NCI-H1105 treated with DMSO at 0.1 percent for 48 hours (cell line): Measurements from ENCODE around the gene DISP3.

Source experiments
- DNase-seq: peaks from one replicate; lab custom pipeline; 2025; lab: John Stamatoyannopoulos, UW

DISP3 gene

GRCh38 chr1:11486231-11487009 is 7.5 kb downstream of the DISP3 start:
- no peak for DNase-seq

- DNase-seq: no peak
Observed at GRCh38 chr1:11487196-11487751, 8.3 kb downstream of the DISP3 start.

GRCh38 chr1:11488201-11488770 is 9.3 kb downstream of the DISP3 start:
- DNase-seq: no peak

GRCh38 chr1:11488966-11489625 is 10.1 kb downstream of the DISP3 start:
- DNase-seq: no peak

GRCh38 chr1:11492235-11492634 is 13.3 kb downstream of the DISP3 start:
- no peak for DNase-seq

- DNase-seq: no peak
Observed at GRCh38 chr1:11493972-11494655, 15.2 kb downstream of the DISP3 start.

- DNase-seq: no peak
Observed at GRCh38 chr1:11494771-11495170, 15.8 kb downstream of the DISP3 start.

GRCh38 chr1:11495579-11495978 is 16.6 kb downstream of the DISP3 start:
- no peak for DNase-seq

GRCh38 chr1:11496551-11497080 is 17.7 kb downstream of the DISP3 start:
- DNase-seq: no peak

GRCh38 chr1:11498956-11499594 is 20.1 kb downstream of the DISP3 start:
- no peak for DNase-seq

- peak; percentile 78 for DNase-seq
Observed at GRCh38 chr1:11499601-11500331, 20.8 kb downstream of the DISP3 start.

- no peak for DNase-seq
Observed at GRCh38 chr1:11500881-11501280, 21.9 kb downstream of the DISP3 start.

GRCh38 chr1:11501491-11501897 is 22.5 kb downstream of the DISP3 start:
- no peak for DNase-seq

GRCh38 chr1:11501906-11502485 is 23.0 kb downstream of the DISP3 start:
- no peak for DNase-seq

- DNase-seq: no peak
Observed at GRCh38 chr1:11502516-11502915, 23.6 kb downstream of the DISP3 start.

- no peak for DNase-seq
Observed at GRCh38 chr1:11504599-11504998, 25.6 kb downstream of the DISP3 start.

- DNase-seq: peak; percentile 15
Observed at GRCh38 chr1:11505591-11506538, 26.9 kb downstream of the DISP3 start.

- DNase-seq: no peak
Observed at GRCh38 chr1:11507309-11507708, 28.4 kb downstream of the DISP3 start.

GRCh38 chr1:11513681-11514080 is 34.7 kb downstream of the DISP3 start:
- no peak for DNase-seq
